RWPE1 (cell line): Measurements from ENCODE around the gene TSPAN17.

Source experiments
- CTCF ChIA-PET: fragments of 350-600 bp; sonication (Branson Sonifier 250); formaldehyde crosslinking; extraction: SDS; loops from one replicate; lab custom pipeline; 2021; lab: Yijun Ruan, JAX
- POLR2A ChIA-PET: fragments of 400-600 bp; formaldehyde crosslinking; extraction: SDS; loops from one replicate; lab custom pipeline; 2020; ENCODE audit warnings: antibody characterized with exemption; ENCODE audit not compliant: low non-redundant PET; lab: Yijun Ruan, JAX
- DNase-seq: peaks from one replicate; pipeline ENCODE4 v3.0.0; 2012; ENCODE audit warnings: low spot score
- H3K27ac ChIP-seq: fragments of 450-650 bp; 2 replicates; pipeline ENCODE4 v1.5.1; 2017
- CTCF ChIP-seq: fragments of 450-650 bp; conservative IDR thresholded peaks from 2 replicates; pipeline ENCODE4 v1.5.1; 2017; ENCODE audit warnings: low read depth, mild to moderate bottlenecking

TSPAN17 gene

GRCh38 chr5:176671890-176672747 lies 24.8 kb downstream of the TSPAN17 start:
- no peak for DNase-seq
- no peak for TF ChIP-seq CTCF
- ChIA-PET CTCF (interaction anchor here (1.7 kb wide), 1 partner anchor 14 kb away, joined by 6 read pairs; no protein-coding TSS in a partner anchor), POLR2A (no interaction called here)
- H3K27ac ChIP-seq, result no peak overlapping the region

- CTCF ChIA-PET, result interaction anchor here (0.6 to 1.7 kb wide), 3 partner anchors 13 to 104 kb away, joined by 6 read pairs; no protein-coding TSS in a partner anchor
- TF ChIP-seq CTCF, result no peak
Observed at GRCh38 chr5:176673651-176674583, 26.6 kb downstream of the TSPAN17 start.

GRCh38 chr5:176674799-176675198 lies 27.5 kb downstream of the TSPAN17 start:
- TF ChIP-seq CTCF, result no peak
- DNase-seq, result no peak
- ChIA-PET POLR2A (no interaction called here), CTCF (interaction anchor here (0.6 to 1.4 kb wide), 3 partner anchors 7 to 15 kb away, joined by 4 to 6 read pairs (median 4); no protein-coding TSS in a partner anchor)
- no peak overlapping the region for H3K27ac ChIP-seq

More at GRCh38 chr5:176673651-176674583, 26.6 kb downstream of the TSPAN17 start:
- POLR2A ChIA-PET, result interaction anchor here (0.6 to 0.7 kb wide), 2 partner anchors 12 to 159 kb away, joined by 3 read pairs; no protein-coding TSS in a partner anchor
- DNase-seq, result no peak
- no peak overlapping the region for H3K27ac ChIP-seq

- H3K27ac ChIP-seq, result no peak overlapping the region
- DNase-seq, result peak; percentile 62
- ChIA-PET POLR2A (no interaction called here), CTCF (interaction anchor here (0.6 to 0.7 kb wide), 3 partner anchors 9 to 872 kb away, joined by 3 to 4 read pairs (median 3); no protein-coding TSS in a partner anchor)
- no peak for TF ChIP-seq CTCF
Observed at GRCh38 chr5:176675676-176676360, 28.5 kb downstream of the TSPAN17 start.

GRCh38 chr5:176676361-176676824 lies 29.1 kb downstream of the TSPAN17 start:
- CTCF ChIA-PET, result interaction anchor here (0.6 to 1.1 kb wide), 3 partner anchors 16 to 872 kb away, joined by 3 to 4 read pairs (median 3); no protein-coding TSS in a partner anchor
- POLR2A ChIA-PET, result no interaction called here
- no peak for TF ChIP-seq CTCF
- DNase-seq, result no peak
- no peak overlapping the region for H3K27ac ChIP-seq
